OCI-LY3 (cell line): ENCODE results near the gene ZC3H7B.

Experiments
- H2AFZ ChIP-seq: fragments of 200-600, 300-600 bp; shearing (Covaris generic); 2 replicates; pipeline ENCODE4 v1.6.0; 2014; ENCODE audit warnings: antibody characterized with exemption, low read depth, low read length
- H3K27ac ChIP-seq: fragments of 200-600, 300-600 bp; sonication (generic); 2 replicates; pipeline ENCODE4 v1.5.1; 2014; ENCODE audit warnings: mild to moderate bottlenecking, low read length, moderate library complexity, mixed read lengths
- H3K27me3 ChIP-seq: fragments of 200-600, 300-600 bp; sonication (generic); 2 replicates; pipeline ENCODE4 v1.6.1; 2014; ENCODE audit warnings: low read depth, low read length, mixed read lengths
- H3K36me3 ChIP-seq: fragments of 200-600, 300-600 bp; sonication (generic); replicated peaks from 2 replicates; pipeline ENCODE3; 2014; ENCODE audit warnings: low read depth, low read length, mixed read lengths
- H3K4me1 ChIP-seq: fragments of 300-600, 200-600 bp; sonication (generic); 2 replicates; pipeline ENCODE4 v1.6.1; 2014; ENCODE audit warnings: low read length, mixed read lengths
- H3K4me2 ChIP-seq: fragments of 200-600, 300-600 bp; sonication (generic); 2 replicates; pipeline ENCODE4 v1.6.1; 2014; ENCODE audit warnings: low read length, mixed read lengths
- H3K4me3 ChIP-seq: fragments of 300-600, 200-600 bp; sonication (generic); 2 replicates; pipeline ENCODE4 v1.5.1; 2014; ENCODE audit warnings: antibody characterized with exemption, mild to moderate bottlenecking, low read length, moderate library complexity
- H3K79me2 ChIP-seq: fragments of 300-600, 200-600 bp; shearing (Covaris generic); 2 replicates; pipeline ENCODE4 v1.6.1; 2014; ENCODE audit warnings: mild to moderate bottlenecking, low read length, mixed read lengths
- H3K9ac ChIP-seq: fragments of 300-600, 200-600 bp; shearing (Covaris generic); 2 replicates; pipeline ENCODE4 v1.6.0; 2014; ENCODE audit warnings: mild to moderate bottlenecking, low read length, moderate library complexity
- H3K9me3 ChIP-seq: fragments of 200-600, 300-600 bp; shearing (Covaris generic); 2 replicates; pipeline ENCODE4 v1.6.1; 2014; ENCODE audit warnings: low read length, mixed read lengths; ENCODE audit not compliant: insufficient read depth
- H4K20me1 ChIP-seq: fragments of 200-600, 300-600 bp; sonication (generic); 2 replicates; pipeline ENCODE4 v1.6.1; 2016; ENCODE audit warnings: low read length, mixed read lengths; ENCODE audit not compliant: insufficient read depth
- CTCF ChIP-seq: fragments of 200-600, 300-600 bp; sonication (generic); IDR thresholded peaks from 2 replicates; pipeline ENCODE4 v1.5.1; 2014; ENCODE audit warnings: antibody characterized with exemption, low read length, low read depth
- EZH2phosphoT487 ChIP-seq: fragments of 200-600 bp; shearing (Covaris generic); IDR thresholded peaks from 2 replicates; pipeline ENCODE4 v1.6.1; 2018; ENCODE audit warnings: antibody characterized with exemption, mixed run types, low read depth

The ZC3H7B gene

GRCh38 chr22:41351011-41351410 is 49.7 kb downstream of the ZC3H7B start:
- H3K4me3 ChIP-seq = no peak overlapping the region
- peaks cover 67% of the 10 kb centered on the region for H3K36me3 ChIP-seq
- H3K4me1 ChIP-seq = no peaks in the 10 kb centered on the region
- no peak overlapping the region for H3K9ac ChIP-seq
- H2AFZ ChIP-seq = no peak overlapping the region
- H4K20me1 ChIP-seq = no peaks in the 10 kb centered on the region; the same call in 1 of the 2 replicates
- TF ChIP-seq CTCF (no peak), EZH2phosphoT487 (no peak)
- no peak overlapping the region for H3K4me2 ChIP-seq
- no peaks in the 10 kb centered on the region for H3K9me3 ChIP-seq
- no peaks in the 10 kb centered on the region for H3K79me2 ChIP-seq
- H3K27ac ChIP-seq = no peak overlapping the region
- no peaks in the 10 kb centered on the region for H3K27me3 ChIP-seq

GRCh38 chr22:41352058-41352457 is 50.7 kb downstream of the ZC3H7B start:
- no peaks in the 10 kb centered on the region for H3K79me2 ChIP-seq
- no peak overlapping the region for H3K9ac ChIP-seq
- no peak overlapping the region for H3K27ac ChIP-seq
- H3K4me3 ChIP-seq = no peak overlapping the region
- H3K4me1 ChIP-seq = no peaks in the 10 kb centered on the region
- H3K36me3 ChIP-seq = peaks cover 73% of the 10 kb centered on the region
- no peaks in the 10 kb centered on the region; the same call in 1 of the 2 replicates for H4K20me1 ChIP-seq
- H3K4me2 ChIP-seq = no peak overlapping the region
- H3K27me3 ChIP-seq = no peaks in the 10 kb centered on the region
- no peak overlapping the region for H2AFZ ChIP-seq
- no peak for TF ChIP-seq CTCF
- no peak for TF ChIP-seq EZH2phosphoT487
- H3K9me3 ChIP-seq = no peaks in the 10 kb centered on the region

- Histone ChIP-seq H3K4me1 (no peaks in the 10 kb centered on the region), H3K79me2 (no peaks in the 10 kb centered on the region), H3K9ac (no peak overlapping the region), H2AFZ (no peak overlapping the region), H3K4me3 (no peak overlapping the region), H4K20me1 (no peaks in the 10 kb centered on the region; the same call in 1 of the 2 replicates), H3K27me3 (no peaks in the 10 kb centered on the region), H3K36me3 (peaks cover 69% of the 10 kb centered on the region), H3K27ac (no peak overlapping the region), H3K4me2 (no peak overlapping the region), H3K9me3 (no peaks in the 10 kb centered on the region)
- TF ChIP-seq CTCF (no peak), EZH2phosphoT487 (no peak)
These were observed 52.7 kb downstream of the ZC3H7B start for GRCh38 chr22:41353862-41354575.

- Histone ChIP-seq H4K20me1 (no peaks in the 10 kb centered on the region; the same call in 1 of the 2 replicates), H3K9me3 (no peaks in the 10 kb centered on the region), H2AFZ (no peak overlapping the region), H3K4me2 (no peak overlapping the region), H3K79me2 (no peaks in the 10 kb centered on the region), H3K27ac (no peak overlapping the region), H3K4me1 (no peaks in the 10 kb centered on the region), H3K4me3 (no peak overlapping the region), H3K36me3 (peaks cover 63% of the 10 kb centered on the region), H3K9ac (no peak overlapping the region), H3K27me3 (no peaks in the 10 kb centered on the region)
- no peak for TF ChIP-seq CTCF
- no peak for TF ChIP-seq EZH2phosphoT487
These were observed 53.7 kb downstream of the ZC3H7B start for GRCh38 chr22:41354979-41355378.
